Peyer's patch (tissue), 4 donors: Measurements from ENCODE around the gene CA10. TPM values are rescaled to one million over a fixed set of nuclear protein-coding genes. Genes with fewer than 3 reads are reported as not detected.
A peak's percentile ranks its signal among the peaks of the same experiment; 100 is the strongest.

Source experiments
- DNase-seq, 3 donors: peaks; one replicate each; pipeline ENCODE4 v3.0.0-alpha.2; 2017 to 2019
- H3K27ac ChIP-seq, 4 donors: fragments of 200-600 bp; sonication (generic); one replicate each; pipeline ENCODE4 v1.5.1; 2016 to 2019
- H3K27me3 ChIP-seq, 2 donors: fragments of 200-600 bp; sonication (generic); one replicate each; pipeline ENCODE4 v1.5.1; 2019
- H3K36me3 ChIP-seq, 3 donors: fragments of 200-600 bp; sonication (generic); one replicate each; pipeline ENCODE4 v1.5.1; 2016 to 2019
- H3K4me1 ChIP-seq, 4 donors: fragments of 200-600 bp; sonication (generic); one replicate each; pipeline ENCODE4 v1.5.1; 2016 to 2019
- H3K4me3 ChIP-seq, 4 donors: fragments of 200-600 bp; sonication (generic); 1 replicate in 3 of 4; 2 replicates in 1 of 4; pipeline ENCODE4 v1.5.1; 2016 to 2019; ENCODE audit warnings: mild to moderate bottlenecking in 1 of 4
- H3K9me3 ChIP-seq, 4 donors: fragments of 200-600 bp; sonication (generic); one replicate each; pipeline ENCODE4 v1.5.1; 2016 to 2019; ENCODE audit warnings: mild to moderate bottlenecking in 1 of 4
- POLR2A ChIP-seq, 2 donors: fragments of 450-650 bp; IDR thresholded peaks; one replicate each; pipeline ENCODE4 v1.5.1; 2017; ENCODE audit warnings: antibody characterized with exemption in 2 of 2, mild to moderate bottlenecking in 2 of 2, moderate library complexity in 2 of 2
- total RNA-seq, 4 donors: library from RNA; depleted of rRNA; stranded (reverse); fragments of >200 nt; gene quantifications; one replicate each; pipeline ENCODE4 v1.1.0, GENCODE V29; 2016
- TF ChIP-seq, protein P1 (sequence below), 6 experiments: fragments of 450-650 bp in 4 of 6; fragments of 200-600 bp in 2 of 6; sonication (generic) in 1 of 6; IDR thresholded peaks; one replicate each; pipeline ENCODE4 v1.5.1; 2017 to 2019; ENCODE audit warnings: antibody characterized with exemption in 6 of 6, mild to moderate bottlenecking in 3 of 6, moderate library complexity in 1 of 6

CA10 gene
- total RNA-seq, 4 donors from 2014 or later, result 1.4 to 1.7 TPM; not detected in 2

GRCh38 chr17:51890710-51891109 is 267.8 kb downstream of the CA10 start:
- no peak for DNase-seq
- Histone ChIP-seq H3K9me3 (no peaks in the 10 kb centered on the region), H3K36me3 (no peaks in the 10 kb centered on the region), H3K4me3 (no peak overlapping the region), H3K27ac (no peak overlapping the region), H3K4me1 (no peaks in the 10 kb centered on the region), H3K27me3 (no peaks in the 10 kb centered on the region)
- TF ChIP-seq, protein P1, sequence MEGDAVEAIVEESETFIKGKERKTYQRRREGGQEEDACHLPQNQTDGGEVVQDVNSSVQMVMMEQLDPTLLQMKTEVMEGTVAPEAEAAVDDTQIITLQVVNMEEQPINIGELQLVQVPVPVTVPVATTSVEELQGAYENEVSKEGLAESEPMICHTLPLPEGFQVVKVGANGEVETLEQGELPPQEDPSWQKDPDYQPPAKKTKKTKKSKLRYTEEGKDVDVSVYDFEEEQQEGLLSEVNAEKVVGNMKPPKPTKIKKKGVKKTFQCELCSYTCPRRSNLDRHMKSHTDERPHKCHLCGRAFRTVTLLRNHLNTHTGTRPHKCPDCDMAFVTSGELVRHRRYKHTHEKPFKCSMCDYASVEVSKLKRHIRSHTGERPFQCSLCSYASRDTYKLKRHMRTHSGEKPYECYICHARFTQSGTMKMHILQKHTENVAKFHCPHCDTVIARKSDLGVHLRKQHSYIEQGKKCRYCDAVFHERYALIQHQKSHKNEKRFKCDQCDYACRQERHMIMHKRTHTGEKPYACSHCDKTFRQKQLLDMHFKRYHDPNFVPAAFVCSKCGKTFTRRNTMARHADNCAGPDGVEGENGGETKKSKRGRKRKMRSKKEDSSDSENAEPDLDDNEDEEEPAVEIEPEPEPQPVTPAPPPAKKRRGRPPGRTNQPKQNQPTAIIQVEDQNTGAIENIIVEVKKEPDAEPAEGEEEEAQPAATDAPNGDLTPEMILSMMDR (IDR thresholded peaks at IDR 0.05), result no peak
- no peak for TF ChIP-seq POLR2A (IDR thresholded peaks at IDR 0.05)

- Histone ChIP-seq H3K27me3 (no peaks in the 10 kb centered on the region), H3K27ac (no peak overlapping the region), H3K4me3 (no peak overlapping the region), H3K9me3 (no peaks in the 10 kb centered on the region), H3K36me3 (no peaks in the 10 kb centered on the region), H3K4me1 (no peaks in the 10 kb centered on the region)
- TF ChIP-seq POLR2A (IDR thresholded peaks at IDR 0.05), result no peak
- TF ChIP-seq, protein P1 (IDR thresholded peaks at IDR 0.05), result no peak
- DNase-seq, result no peak
Observed at GRCh38 chr17:51888816-51889215, 269.7 kb downstream of the CA10 start.

DNA sequence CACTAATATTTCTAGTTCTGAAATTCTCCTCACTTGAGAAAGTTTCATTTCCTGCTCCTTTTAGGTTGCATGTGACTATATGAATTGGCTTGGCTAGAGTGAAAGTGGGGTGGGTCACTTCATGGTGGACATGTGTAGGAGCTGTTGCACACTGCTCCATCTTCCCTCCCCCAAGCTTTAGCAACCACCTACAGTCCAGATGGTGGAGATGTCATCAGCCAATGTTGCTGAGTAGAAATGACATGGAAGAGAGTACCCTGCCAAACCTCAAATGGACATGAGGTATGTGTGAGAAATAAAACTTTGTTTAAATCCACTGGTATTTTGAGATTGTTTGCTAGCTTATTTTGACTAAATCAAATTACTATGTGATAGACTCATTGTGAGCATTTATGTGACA is 281.5 kb downstream of the CA10 start:
- Histone ChIP-seq H3K27me3 (no peaks in the 10 kb centered on the region), H3K36me3 (no peaks in the 10 kb centered on the region), H3K4me3 (no peak overlapping the region), H3K27ac (no peak overlapping the region), H3K4me1 (no peaks in the 10 kb centered on the region), H3K9me3 (no peaks in the 10 kb centered on the region)
- DNase-seq, result no peak
- TF ChIP-seq, protein P1 (IDR thresholded peaks at IDR 0.05), result no peak
- no peak for TF ChIP-seq POLR2A (IDR thresholded peaks at IDR 0.05)

- Histone ChIP-seq H3K27me3 (no peaks in the 10 kb centered on the region), H3K27ac (no peak overlapping the region), H3K4me3 (no peak overlapping the region), H3K4me1 (no peaks in the 10 kb centered on the region), H3K9me3 (no peaks in the 10 kb centered on the region), H3K36me3 (no peaks in the 10 kb centered on the region)
- TF ChIP-seq, protein P1 (IDR thresholded peaks at IDR 0.05), result no peak
- no peak for TF ChIP-seq POLR2A (IDR thresholded peaks at IDR 0.05)
- DNase-seq, result no peak
Observed at GRCh38 chr17:51873302-51873701, 285.2 kb downstream of the CA10 start.

DNA sequence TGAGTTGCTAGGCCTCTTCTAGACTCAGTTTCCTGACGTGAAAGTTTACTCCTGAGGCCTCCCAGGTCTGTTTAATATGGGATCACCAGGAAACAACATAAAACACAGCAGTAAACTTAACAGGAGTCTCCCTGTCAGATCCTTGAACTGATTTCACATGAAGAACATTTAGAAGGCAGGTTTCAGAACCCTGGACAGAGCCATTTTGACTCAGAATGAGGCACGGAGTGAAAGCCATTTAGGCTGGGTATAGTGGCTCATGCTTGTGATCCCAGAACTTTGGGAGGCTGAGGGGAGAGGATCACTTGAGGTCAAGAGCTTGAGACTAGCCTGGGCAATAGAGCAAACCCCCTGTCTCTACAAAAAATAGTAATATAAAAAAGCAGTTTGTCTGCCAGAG is 289.1 kb downstream of the CA10 start:
- Histone ChIP-seq H3K4me3 (no peak overlapping the region), H3K27me3 (no peaks in the 10 kb centered on the region), H3K27ac (no peak overlapping the region), H3K36me3 (no peaks in the 10 kb centered on the region), H3K4me1 (no peaks in the 10 kb centered on the region), H3K9me3 (no peaks in the 10 kb centered on the region)
- TF ChIP-seq, protein P1 (IDR thresholded peaks at IDR 0.05), result no peak
- no peak for TF ChIP-seq POLR2A (IDR thresholded peaks at IDR 0.05)
- no peak for DNase-seq

DNA sequence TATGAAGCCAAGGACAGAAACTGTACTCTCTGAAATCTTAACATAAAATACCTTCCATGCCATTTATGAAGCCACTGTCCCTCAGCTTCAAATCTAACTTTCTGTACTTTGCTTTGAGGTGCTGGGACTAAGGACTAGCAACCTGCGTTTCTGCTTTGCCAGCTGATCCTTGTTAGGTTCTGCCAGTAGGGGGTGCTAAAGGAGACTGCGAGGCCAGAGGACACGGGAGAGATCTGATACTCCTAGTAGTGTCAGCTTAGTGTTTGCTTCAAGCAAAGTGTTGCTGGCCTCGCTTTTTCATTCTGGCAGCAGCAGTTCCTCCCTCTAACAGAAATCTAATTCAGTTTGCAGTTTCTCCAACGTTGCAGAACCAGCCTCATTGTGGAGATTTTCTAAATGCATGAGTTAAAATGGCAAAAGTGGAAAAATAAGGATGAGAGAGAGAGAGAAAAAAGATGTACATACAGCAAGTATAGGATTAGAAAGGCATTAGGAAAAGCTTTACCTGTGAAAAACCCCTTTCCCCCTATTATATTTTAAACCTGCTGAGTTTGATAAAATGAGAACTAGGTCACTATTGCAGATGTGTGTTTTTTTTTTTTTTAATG is 297.5 kb downstream of the CA10 start:
- Histone ChIP-seq H3K27me3 (no peaks in the 10 kb centered on the region), H3K4me1 (no peaks in the 10 kb centered on the region), H3K4me3 (no peak overlapping the region), H3K27ac (no peak overlapping the region), H3K36me3 (no peaks in the 10 kb centered on the region), H3K9me3 (no peaks in the 10 kb centered on the region)
- no peak for TF ChIP-seq POLR2A (IDR thresholded peaks at IDR 0.05)
- TF ChIP-seq, protein P1 (IDR thresholded peaks at IDR 0.05), result peak in 3 of 6 experiments; percentile 30 to 48 (median 38)
- DNase-seq, result peak in 1 of 3 donors; percentile 46
